Keratinocyte (primary cell): ENCODE results near the gene CLCN1. TPM values are rescaled to one million over a fixed set of nuclear protein-coding genes. Genes with fewer than 3 reads are reported as not detected.
A peak's percentile ranks its signal among the peaks of the same experiment; 100 is the strongest.

Experiments used
- DNase-seq: peaks from one replicate; pipeline ENCODE4 v3.0.0-alpha.2; 2011; ENCODE audit warnings: low read depth, missing footprints, low spot score
- FAIRE-seq: peaks from 2 replicates; lab custom pipeline; 2011; peaks lifted over from hg19 to GRCh38; lab: Jason Lieb, UNC
- H2AFZ ChIP-seq: 2 replicates; pipeline ENCODE4 v1.6.0; 2012; ENCODE audit warnings: low read length, control low read depth, inconsistent platforms; ENCODE audit not compliant: control insufficient read depth
- H3K27ac ChIP-seq: 2 replicates; pipeline ENCODE4 v1.5.1; 2011; ENCODE audit warnings: low read length; ENCODE audit not compliant: control insufficient read depth, insufficient read depth
- H3K27me3 ChIP-seq: 3 replicates; pipeline ENCODE4 v1.6.0; 2011; ENCODE audit warnings: low read length; ENCODE audit not compliant: control insufficient read depth, insufficient read depth; ENCODE audit errors: extremely low read depth
- H3K36me3 ChIP-seq, 2 experiments: 2 replicates in 1 of 2; 3 replicates in 1 of 2; pipeline ENCODE4 v1.5.1; 2011; ENCODE audit warnings: low read length in 2 of 2, mild to moderate bottlenecking in 1 of 2; ENCODE audit not compliant: control insufficient read depth in 2 of 2, insufficient read depth in 2 of 2; ENCODE audit errors: extremely low read depth in 1 of 2
- H3K4me1 ChIP-seq: 3 replicates; pipeline ENCODE4 v1.5.1; 2011; ENCODE audit warnings: low read length; ENCODE audit not compliant: control insufficient read depth, insufficient read depth; ENCODE audit errors: extremely low read depth
- H3K4me2 ChIP-seq: 3 replicates; pipeline ENCODE4 v1.6.0; 2011; ENCODE audit warnings: low read depth, low read length; ENCODE audit not compliant: control insufficient read depth, insufficient read depth; ENCODE audit errors: extremely low read depth
- H3K4me3 ChIP-seq, 3 experiments: fragments of 200-600 bp in 1 of 3; sonication (generic) in 1 of 3; 2 replicates in 2 of 3; 3 replicates in 1 of 3; pipeline ENCODE4 v1.5.1; 2011 to 2016; ENCODE audit warnings: low read length in 3 of 3, mild to moderate bottlenecking in 3 of 3, control low read depth in 2 of 3, inconsistent platforms in 1 of 3, low read depth in 1 of 3, mixed read lengths in 1 of 3, mixed run types in 1 of 3, moderate library complexity in 1 of 3; ENCODE audit not compliant: control insufficient read depth in 2 of 3, insufficient read depth in 2 of 3; ENCODE audit errors: extremely low read depth in 1 of 3
- H3K79me2 ChIP-seq: 2 replicates; pipeline ENCODE4 v1.6.0; 2012; ENCODE audit warnings: low read length; ENCODE audit not compliant: control insufficient read depth, insufficient read depth
- H3K9ac ChIP-seq: 3 replicates; pipeline ENCODE4 v1.6.0; 2011; ENCODE audit warnings: low read length; ENCODE audit not compliant: control insufficient read depth, insufficient read depth; ENCODE audit errors: extremely low read depth
- H3K9me1 ChIP-seq: 3 replicates; pipeline ENCODE4 v1.6.0; 2011; ENCODE audit warnings: low read length; ENCODE audit not compliant: control insufficient read depth, insufficient read depth; ENCODE audit errors: extremely low read depth
- H3K9me3 ChIP-seq: 2 replicates; pipeline ENCODE4 v1.5.1; 2012; ENCODE audit warnings: low read depth, low read length; ENCODE audit not compliant: control insufficient read depth
- H4K20me1 ChIP-seq: 3 replicates; pipeline ENCODE4 v1.6.0; 2011; ENCODE audit warnings: low read length; ENCODE audit not compliant: control insufficient read depth, insufficient read depth; ENCODE audit errors: extremely low read depth
- CTCF ChIP-seq, 3 experiments: IDR thresholded peaks in 1 of 3; conservative IDR thresholded peaks in 1 of 3; optimal IDR thresholded peaks in 1 of 3; 2 replicates in 2 of 3; 3 replicates in 1 of 3; pipeline versions ENCODE3 to v1.5.1; 2011; ENCODE audit warnings: low read length in 3 of 3, mild to moderate bottlenecking in 3 of 3, moderate library complexity in 2 of 3, control low read depth in 1 of 3, inconsistent platforms in 1 of 3; ENCODE audit not compliant: insufficient read depth in 2 of 3; ENCODE audit errors: extremely low read depth in 1 of 3
- EZH2 ChIP-seq: IDR thresholded peaks from one replicate; pipeline ENCODE4 v1.6.1; 2012; ENCODE audit warnings: inconsistent platforms, mild to moderate bottlenecking, low read length, moderate library complexity
- dilution Hi-C: fragments of 300-500 bp; cut with MboI; formaldehyde crosslinking; loops from one replicate; pipeline ENCODE4 v1.7.0; 2020; ENCODE audit warnings: low sequenced_read_pairs; ENCODE audit not compliant: extremely low pct_ligation_motif_present
- polyA plus RNA-seq, 5 experiments: library from polyadenylated mRNA; depleted of rRNA in 3 of 5; stranded (reverse) in 3 of 5; stranded (forward) in 1 of 5; unstranded in 1 of 5; fragments of >200 nt; gene quantifications; 1 replicate in 1 of 5; 2 replicates in 3 of 5; 3 replicates in 1 of 5; pipeline versions ENCODE4 v1.2.1 to v1.2.3, GENCODE V29; 2011 to 2012; ENCODE audit warnings: missing spikeins in 2 of 5, low read depth in 1 of 5, low replicate concordance in 1 of 5

CLCN1 gene
- polyA plus RNA-seq, 1 donor (not counting 4 experiments of a cell fraction or from before 2014, with no cell fraction given) = not detected

GRCh38 chr7:143381427-143382125, 65.7 kb downstream of the CLCN1 start:
- no peak overlapping the region for H2AFZ ChIP-seq
- DNase-seq (no peak), FAIRE-seq (no peak)
- H3K9me3 ChIP-seq = no peaks in the 10 kb centered on the region
- H3K79me2 ChIP-seq = peaks cover 49% of the 10 kb centered on the region
- H3K9me1 ChIP-seq = peaks cover 6% of the 10 kb centered on the region
- no peak for TF ChIP-seq CTCF (optimal IDR thresholded peaks at IDR 0.05 in 1 of 3, IDR thresholded peaks at IDR 0.05 in 1 of 3, conservative IDR thresholded peaks at IDR 0.05 in 1 of 3; ENCODE audit: extremely low read depth in 1 of 3, insufficient read depth in 2 of 3, low read length in 3 of 3)
- TF ChIP-seq EZH2 = no peak
- peak overlapping the region; percentile 92 for H3K27ac ChIP-seq
- H3K4me3 ChIP-seq = peak overlapping the region; percentile 75 to 92 (median 82)
- peaks cover 44% of the 10 kb centered on the region for H3K4me1 ChIP-seq
- dilution Hi-C loops = no loop called here
- H3K4me2 ChIP-seq = peak overlapping the region; percentile 50
- peaks cover 16 to 19% of the 10 kb centered on the region in 2 experiments for H3K36me3 ChIP-seq
- peak overlapping the region; percentile 91 for H3K9ac ChIP-seq
- H4K20me1 ChIP-seq = peaks cover 20% of the 10 kb centered on the region
- no peaks in the 10 kb centered on the region for H3K27me3 ChIP-seq

GRCh38 chr7:143382126-143382790, 66.3 kb downstream of the CLCN1 start:
- no peak overlapping the region for H2AFZ ChIP-seq
- peaks cover 6% of the 10 kb centered on the region for H3K9me1 ChIP-seq
- H3K4me1 ChIP-seq = peaks cover 44% of the 10 kb centered on the region
- DNase-seq = no peak
- FAIRE-seq = no peak
- H3K79me2 ChIP-seq = peaks cover 53% of the 10 kb centered on the region
- H3K36me3 ChIP-seq = peaks cover 22 to 25% of the 10 kb centered on the region in 2 experiments
- H3K9me3 ChIP-seq = no peaks in the 10 kb centered on the region
- H4K20me1 ChIP-seq = peaks cover 25% of the 10 kb centered on the region
- H3K9ac ChIP-seq = peak overlapping the region; percentile 91
- no peaks in the 10 kb centered on the region for H3K27me3 ChIP-seq
- H3K27ac ChIP-seq = peak overlapping the region; percentile 92
- H3K4me3 ChIP-seq = peak overlapping the region; percentile 75 to 92 (median 82)
- dilution Hi-C loops = no loop called here
- TF ChIP-seq EZH2 (no peak), CTCF (optimal IDR thresholded peaks at IDR 0.05 in 1 of 3, IDR thresholded peaks at IDR 0.05 in 1 of 3, conservative IDR thresholded peaks at IDR 0.05 in 1 of 3; ENCODE audit: extremely low read depth in 1 of 3, insufficient read depth in 2 of 3, low read length in 3 of 3) (no peak)
- H3K4me2 ChIP-seq = peak overlapping the region; percentile 50
